Stimulated activated CD4-positive, alpha-beta T cell treated with anti-CD3 and anti-CD28 coated beads, TNF-alpha, amount 100 ng/mL, for 24 hours (primary cell): ENCODE results near the gene ACACA.

Source experiments
- DNase-seq, 3 experiments: peaks; one replicate each; pipeline ENCODE4 v3.0.0-alpha.2; 2020; ENCODE audit warnings: low read depth in 3 of 3

Gene ACACA

DNA sequence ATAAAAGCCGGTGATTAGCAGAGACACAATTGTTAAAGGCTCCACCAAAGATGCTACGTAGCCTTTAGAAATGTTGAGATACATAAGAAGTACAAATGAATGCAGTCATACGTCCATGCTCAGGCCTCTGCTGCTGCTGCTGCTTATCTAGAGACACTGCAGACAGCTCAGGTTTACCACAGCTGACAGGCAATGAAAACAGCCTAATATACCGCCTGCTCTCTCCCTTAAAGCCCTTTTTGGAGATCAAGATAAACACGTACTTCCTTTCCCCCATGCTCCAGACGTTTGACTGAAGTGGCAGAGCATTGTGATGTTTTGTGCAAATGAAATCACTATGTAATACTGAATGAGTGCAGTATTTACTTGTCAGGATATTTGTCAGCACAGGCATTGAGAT is 272.6 kb downstream of the ACACA start:
- no peak for DNase-seq

DNA sequence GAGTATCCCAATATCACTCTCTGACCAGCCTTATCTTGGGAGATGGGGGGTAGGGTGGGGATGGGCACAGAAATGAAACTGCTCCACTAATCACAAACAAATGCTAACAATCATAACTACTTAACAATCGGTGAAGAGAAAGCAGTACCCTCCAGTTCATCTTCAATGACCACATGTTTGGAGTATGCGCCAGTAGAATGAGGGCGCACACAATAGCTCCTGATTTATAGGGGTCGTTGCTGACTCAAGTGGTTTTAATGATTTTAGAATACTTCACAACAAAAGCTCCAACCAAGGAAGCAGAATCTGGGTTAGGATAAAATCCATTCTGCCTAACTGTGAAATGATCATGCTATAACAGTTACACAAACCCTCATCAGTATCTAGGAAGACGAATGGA is 273.5 kb downstream of the ACACA start:
- no peak for DNase-seq

DNA sequence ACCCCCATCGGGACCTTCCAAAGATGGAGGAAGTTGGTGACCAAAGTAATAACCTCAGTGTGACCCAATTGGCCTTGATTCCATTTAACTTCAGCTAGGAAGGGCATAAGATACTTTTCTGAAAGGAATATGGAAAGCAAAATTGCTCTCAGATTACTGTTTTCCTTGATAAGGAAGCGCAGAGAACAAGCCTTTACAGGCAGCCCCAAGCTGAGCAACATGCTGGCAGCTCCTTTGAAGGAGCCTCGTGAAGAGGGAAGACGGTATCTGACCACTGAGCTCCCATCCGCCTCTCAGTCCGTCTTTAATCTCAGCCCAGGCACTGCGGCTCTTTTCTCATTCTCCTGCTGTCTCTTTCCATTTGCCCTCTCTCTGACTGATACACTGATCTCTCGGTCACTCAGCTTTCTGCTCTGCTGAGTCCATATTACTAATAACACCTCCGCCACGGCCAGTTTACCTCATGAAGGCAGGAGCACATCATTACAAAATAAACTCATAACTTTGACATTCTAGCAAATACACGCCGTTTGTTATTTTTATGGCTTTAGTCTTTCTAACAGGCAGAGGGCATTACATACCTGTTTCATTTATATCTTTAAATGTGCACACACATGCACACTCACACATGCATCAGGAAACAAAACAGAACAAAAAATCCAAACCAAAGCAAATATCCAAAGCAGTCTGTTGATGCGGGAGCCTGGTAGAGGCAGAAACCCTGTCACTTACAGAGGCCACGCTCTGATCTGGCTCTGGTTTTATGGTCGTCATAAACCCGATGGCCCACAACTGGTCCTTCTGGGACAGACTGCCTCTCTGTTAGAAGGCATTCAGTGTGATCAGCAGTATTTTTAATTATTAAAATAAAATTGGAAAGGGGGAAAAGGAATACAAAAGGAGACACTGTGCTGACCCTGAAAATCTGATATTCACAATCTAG is 274.7 kb downstream of the ACACA start:
- DNase-seq, result no peak

DNA sequence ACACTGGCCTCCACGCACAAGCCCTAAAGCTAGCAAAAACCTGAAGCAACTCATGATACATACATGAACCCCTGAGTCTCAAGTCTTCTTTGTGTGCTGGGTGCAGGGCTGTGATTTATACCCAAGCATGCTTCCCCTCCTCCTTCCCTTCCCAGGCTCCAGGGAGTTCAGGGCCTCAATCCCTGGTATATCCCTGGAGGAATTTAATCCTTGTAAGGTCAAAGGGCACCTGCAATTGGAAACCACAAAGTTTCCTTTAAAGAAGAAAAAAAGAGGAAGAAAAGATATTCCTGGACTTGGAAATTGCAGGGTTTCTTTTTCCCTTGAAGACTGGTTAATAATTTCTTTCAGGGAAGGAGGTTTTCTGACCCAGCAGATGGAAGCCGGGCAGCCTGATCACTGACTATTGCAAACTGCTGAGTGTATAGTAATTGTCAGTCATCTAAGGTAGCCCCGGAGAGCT is 275.6 kb downstream of the ACACA start:
- DNase-seq, result no peak

DNA sequence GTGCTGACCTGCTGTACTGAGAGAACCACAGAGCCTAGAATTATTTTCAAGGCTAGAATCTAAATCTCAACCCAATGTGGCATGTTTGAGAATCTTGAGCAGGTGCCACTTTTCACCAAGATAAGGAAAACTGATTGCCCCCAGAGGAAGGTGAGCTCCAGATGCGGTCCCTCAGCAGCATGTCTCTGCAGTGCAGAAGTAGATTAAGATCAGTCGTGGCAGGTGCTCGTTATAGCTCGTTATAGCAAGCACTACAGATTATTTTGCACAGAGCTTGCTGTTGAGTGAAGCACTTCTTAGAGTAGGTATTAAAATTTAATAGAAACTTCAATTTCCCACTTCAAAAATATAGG is 281.8 kb downstream of the ACACA start:
- DNase-seq, result no peak

DNA sequence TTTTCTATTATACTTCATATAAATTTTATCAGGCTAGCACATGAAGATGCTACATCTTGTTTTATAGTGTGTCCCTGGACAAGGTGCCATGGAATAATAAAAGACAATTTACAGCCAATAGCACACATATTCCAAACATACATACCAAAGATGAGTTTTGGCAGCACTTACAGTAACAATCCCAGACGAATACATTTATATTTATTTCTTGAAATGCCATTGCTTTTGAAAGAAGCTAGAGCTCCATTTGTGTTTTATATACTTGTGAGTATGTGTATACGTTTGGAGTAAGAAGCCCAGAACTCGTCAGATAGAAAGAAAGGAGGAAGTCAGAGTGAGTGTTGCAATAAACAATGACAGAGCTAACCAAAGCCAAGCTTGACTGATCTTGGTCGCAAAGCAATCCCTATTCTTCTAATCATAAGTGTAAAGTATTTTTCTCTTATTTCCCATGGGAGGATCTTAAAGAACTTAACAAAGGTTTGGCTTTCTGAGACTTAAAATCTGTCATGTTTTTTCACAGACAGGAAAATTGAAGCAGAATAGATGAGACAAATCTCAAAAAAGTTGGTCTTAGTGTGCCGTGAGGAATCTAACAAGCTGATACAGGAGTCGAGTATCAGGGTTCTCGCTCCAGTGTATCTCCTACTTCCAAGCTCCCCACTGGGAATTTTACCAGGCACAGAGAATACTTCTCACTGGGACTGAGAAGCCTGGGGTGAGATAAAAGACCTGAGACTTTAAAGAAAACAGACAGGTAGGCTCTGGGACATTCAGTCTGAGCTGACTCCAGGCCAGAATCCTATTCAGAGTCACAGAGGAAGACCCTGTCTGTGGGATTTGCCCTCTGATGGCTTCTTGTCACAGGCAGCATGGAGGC is 282.5 kb downstream of the ACACA start:
- DNase-seq, result no peak

DNA sequence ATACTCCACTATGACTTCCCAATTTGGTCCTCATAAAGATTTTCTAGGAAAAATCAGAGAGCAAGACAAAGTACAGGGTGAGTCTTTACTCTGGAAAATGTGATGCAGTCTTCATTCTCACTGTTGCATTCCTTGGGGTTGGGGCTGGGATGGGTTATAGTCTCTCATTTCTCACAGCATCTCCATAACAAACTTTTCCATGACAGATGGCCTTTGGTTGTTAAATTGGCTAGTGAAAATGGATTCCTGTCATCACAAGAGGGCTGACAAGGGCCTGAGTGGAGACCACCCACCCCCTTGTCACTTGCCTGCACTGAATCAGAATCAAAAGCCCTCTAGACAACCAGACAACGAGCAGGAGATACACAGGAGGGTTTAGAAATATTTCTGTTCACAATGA is 283.2 kb downstream of the ACACA start:
- DNase-seq, result no peak

DNA sequence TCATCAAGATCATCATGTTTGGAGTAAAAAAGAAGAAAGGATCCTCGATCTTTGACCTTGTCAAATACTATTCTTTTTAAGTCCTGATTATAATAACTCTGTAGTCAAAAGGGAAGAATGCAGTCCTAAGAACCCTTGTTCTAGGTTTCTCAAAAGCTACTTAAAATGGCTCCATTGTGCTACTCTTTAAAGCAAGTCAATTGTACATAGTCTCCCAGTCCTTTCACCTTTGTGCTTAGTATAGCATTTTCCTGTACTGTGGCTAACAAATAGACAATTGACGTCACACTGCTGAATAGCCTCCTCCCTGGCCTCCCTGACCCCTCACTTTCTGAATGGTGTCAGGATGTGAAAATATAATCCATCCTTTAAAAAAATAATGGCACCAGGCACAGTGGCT is 285.0 kb downstream of the ACACA start:
- DNase-seq, result no peak

DNA sequence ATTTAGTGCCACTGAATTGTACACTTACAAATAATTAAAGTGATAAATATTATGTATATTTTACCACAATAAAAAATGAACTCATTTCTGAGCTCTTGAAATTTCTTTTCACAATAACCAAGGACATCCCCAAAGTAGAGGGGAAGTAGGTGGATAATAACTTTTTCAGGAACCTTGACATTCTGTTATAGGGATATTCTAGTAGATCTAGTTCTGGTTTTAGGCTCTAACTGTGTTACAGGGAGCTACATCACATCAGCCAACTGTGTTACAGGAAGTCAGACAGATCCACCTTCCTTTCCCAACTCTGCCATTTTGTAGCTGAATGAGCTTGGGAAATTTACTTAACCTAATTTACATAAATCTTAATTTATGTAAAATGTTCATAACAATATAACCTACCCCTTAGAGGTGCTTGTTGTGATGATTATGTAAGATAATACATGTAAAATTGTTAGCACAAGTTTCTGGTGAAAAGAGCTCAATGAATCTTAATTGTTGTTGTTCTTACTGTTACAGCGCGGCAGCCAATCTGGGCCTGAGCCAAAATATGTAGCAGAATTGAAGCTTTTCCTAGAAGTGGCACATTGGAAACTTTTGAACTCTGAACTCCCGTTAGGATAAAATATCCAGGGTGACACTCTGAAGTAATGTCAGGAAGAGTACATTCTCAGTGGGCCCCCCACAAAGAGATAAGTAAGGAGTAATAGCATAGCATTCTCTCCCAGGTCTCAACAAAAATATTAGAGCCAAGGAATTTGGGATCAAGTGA is 288.1 kb downstream of the ACACA start:
- no peak for DNase-seq

DNA sequence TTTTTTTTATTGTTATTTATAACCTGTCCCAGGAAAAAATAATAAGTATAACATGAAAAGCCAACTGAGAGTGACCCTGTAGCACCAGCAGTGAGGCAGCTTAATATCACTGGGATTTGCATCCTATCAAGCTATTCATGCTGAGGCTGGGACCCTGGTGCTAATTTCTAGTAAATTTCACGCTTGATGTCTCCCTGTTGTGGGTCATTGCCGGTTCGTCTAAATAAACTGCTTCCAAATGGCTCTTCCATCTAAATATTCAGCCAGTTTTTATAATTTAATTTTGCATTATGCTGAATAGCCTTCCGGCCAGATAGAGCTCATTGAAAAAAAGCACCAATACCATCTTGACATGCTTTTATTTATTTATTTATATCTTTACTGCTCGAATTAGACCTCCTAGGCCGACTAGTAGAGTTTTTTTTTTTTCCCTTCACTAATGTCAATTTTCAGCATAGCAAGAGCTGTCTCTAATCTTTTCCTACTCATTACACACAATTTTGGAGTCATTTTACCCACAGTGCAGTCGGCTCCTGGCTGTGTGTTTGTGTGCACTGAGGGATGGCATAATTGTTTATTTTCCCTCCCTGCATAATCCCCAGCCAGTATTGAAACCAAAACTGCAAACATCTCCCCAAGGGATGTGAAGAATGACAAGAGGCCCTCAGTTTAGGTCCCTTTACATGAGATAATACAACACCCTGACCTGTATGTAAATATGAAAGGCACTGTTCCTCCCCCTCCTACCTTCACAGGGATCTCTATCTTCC is 289.1 kb downstream of the ACACA start:
- no peak for DNase-seq

DNA sequence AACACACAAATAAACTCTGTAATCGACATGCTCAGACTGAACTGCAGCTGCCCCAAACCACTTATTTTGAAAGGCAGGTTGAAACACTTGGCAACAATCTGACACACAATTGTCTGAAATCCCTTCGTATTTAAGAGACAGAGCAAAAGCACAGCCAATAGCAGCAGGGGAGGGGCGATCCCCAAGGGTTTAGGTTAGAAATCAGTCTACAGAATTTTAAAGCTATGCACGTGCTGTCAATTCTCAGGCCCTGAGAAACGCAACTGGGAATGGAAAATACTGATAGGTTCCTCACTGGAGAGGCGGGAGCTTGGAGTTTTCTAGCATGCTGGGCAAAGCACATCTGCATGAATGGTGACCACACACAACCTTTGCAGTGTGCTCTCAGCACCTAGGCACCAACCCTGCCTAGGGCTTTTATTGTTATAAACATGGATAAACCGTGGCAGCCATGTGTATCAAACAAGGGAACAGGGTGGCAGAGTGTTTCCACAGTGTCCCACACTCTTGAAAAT is 289.9 kb downstream of the ACACA start:
- no peak for DNase-seq

DNA sequence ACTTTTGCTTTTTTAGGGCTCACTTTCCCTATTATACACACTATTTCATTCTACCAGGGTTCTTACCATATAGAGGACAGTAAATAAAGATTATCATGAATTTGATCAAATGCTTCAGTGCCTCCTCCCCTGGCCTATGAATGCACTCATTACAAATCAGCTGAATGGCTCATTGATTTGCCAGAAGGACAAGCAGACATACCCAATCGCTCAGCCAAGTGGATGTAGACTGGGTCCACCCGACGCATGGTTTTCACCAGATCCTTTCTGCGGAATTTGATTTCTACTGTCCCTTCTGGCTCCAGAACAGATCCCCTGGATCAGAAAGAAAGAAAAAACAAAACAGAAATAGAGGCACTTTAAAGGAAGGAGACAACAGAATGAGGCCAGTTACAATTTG is 295.3 kb downstream of the ACACA start:
- no peak for DNase-seq

DNA sequence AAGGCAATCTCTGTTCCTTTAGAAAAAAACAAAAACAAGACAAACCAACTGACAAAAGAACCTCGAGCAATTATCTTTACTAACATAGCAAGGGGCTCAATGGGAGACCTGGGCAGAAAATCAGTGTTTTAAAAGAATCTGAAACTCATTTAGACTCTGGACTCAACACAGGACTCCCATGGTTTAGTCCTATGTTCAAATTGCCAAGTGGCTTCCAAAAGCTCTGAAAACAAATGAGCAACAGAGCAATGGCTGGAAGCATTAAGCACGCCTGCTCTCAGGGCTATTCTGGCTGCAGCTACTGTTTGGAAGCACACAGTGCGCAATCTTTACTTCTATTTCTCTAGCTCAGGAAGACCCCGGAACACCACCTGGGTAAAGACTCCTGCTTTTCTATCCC is 295.9 kb downstream of the ACACA start:
- DNase-seq, result no peak

DNA sequence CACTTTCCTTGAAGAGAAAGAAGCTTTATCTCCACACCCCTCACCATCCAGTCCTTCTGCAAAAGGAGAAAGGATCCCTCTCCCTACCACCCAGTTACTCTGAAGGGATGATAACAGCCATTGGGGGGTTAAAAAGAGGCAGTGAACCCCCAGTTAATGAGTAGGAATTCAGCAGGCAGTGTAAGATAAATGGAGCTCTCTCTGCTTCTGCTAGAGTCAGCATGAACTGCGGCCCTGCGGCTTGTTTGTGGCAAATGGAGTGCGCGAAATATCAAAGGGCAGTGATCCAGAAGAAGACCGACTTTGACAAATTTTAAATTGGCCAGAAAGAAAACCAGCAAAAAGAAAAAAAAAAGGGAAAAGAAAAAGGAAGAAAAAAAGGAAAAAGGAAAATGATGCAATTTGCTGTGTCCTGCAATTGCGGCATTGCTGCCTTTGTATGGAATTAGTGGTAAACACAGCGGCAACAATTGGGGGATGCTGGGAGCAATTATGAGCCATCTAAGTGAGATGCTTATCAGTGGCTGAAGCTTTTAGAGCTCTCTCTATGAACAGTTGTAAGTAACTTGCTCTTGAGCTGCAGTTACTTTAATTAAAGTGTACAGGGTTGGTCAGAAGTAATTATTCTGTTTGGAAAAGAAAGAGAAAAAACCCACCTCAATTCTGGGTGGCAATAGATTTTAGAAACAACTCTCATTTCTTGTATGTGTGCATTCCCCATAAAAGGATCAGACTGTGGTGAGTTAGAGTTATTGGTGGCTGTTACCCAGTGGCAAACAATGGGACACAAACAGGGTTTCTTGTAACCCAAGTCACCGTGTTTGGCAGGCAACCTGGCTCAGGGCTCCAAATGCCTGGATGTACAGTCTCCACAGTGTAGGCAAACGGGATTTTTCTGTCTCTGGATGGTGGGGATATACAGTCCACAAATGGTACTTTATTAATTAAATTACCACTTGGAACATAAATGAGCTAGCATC is 296.6 kb downstream of the ACACA start:
- no peak for DNase-seq

DNA sequence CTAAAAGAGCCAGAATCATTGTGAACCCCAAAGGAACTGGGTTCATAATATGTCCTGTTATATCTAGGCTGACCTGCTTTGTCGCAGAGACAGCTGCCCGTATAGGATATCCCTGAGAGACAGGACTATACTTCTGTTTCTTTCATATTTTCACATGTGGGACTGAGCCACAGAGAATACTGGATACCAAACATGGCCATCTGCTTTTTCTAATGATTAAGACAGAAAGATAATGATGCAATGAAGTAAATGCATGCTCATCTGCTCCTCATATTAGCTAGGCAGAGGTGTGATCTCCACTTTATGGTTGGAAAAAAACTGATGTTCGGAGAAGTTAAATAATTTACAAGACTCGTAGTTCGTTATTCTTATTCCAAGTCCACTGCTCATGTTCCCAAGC is 297.5 kb downstream of the ACACA start:
- DNase-seq, result no peak

DNA sequence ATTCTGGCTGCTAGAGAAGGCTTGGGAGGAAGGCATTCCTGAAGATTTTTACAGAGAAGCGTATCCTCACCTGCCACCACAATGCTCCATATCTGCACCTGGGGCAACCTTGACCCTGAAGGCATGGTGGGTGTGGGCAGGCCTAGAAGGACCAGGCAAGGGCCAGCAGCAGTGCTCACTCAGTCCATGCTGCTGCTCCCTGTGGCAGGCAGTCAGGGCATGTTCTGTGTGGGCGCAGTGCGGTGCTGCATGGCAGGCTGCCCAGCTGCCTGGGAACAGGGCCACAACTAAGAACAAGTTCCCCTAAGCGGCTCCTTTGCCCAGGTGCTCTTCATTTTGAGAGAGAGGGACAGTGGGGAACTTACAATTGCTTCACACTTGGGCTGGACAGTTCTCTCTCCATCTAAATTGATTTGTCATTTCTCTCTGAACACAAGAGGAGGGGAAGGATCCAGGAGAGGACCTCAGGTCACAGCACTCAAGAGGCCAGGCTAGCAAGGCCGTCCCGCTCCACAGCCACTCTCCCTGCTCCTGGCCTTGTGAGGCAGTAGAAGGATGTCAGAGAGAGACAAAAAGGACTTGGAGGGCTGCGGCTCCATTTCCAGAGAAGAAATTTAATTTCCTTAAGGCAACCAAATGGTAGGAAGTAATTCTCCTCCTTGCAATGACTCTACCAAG is 299.1 kb downstream of the ACACA start:
- no peak for DNase-seq

DNA sequence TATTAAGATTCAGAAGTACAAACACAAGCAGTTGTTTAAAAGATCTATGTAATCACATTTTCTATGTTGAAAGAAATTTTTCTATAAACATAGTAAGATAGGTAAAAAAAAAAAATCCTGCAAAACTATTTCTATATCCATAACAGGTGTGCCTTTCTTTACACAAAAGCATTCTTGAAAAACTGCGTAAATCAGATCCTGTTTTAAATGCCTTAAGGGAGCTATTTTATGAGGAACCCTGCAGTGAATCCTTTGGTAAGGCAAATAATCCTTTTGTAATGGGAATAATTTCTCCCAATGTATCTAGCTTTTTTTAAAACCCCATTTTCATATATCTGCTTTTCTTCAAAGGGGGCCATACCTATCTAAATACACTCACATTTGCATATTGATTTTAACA is 300.6 kb downstream of the ACACA start:
- no peak for DNase-seq

DNA sequence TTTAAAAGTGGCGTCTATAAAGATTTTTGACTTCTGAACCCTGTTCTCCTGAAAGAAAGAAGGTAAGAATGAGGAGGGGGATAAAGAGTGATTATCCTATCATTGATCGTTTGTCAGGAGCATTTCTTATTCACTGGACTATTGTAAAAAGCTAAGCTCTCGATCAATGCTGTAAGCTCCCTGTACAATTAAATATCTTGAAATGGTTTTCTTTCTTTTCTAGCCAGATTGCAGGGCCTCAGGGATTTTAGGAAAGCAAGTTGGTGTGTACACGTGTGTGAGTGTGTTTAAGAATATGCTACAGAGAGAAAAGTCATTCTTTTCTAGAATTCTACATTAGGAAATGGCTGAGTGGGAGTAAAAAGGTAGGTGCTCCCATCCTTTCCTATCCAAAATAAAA is 303.4 kb downstream of the ACACA start:
- DNase-seq, result no peak

DNA sequence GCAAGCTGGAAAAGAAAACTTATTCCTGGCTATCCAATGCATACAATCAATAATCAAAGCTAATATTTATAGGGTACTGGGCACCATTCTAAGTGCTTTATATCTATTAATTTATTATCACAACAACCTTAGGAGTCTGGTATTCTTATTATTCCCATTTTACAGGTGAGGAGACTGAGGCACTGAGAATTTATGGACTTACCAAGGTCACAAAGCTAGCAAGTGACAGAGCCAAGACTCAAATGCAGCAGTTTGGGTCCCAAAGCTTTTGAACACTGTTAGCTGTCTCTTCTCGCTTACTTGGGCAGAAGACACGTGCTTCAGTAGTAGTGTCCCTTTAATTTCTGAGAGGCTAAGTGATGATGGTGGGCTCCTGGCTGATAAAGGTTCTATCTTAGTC is 305.3 kb downstream of the ACACA start:
- no peak for DNase-seq
